ENCODE results near the gene BSN.

Gene BSN

GRCh38 chr3:49718858-49719213 is 164.6 kb downstream of the BSN start:
- DNase-seq = no peak
- H3K9me3 ChIP-seq (ENCODE audit: severe bottlenecking) = no peaks in the 10 kb centered on the region
- H3K4me3 ChIP-seq (ENCODE audit: low read depth, low read length) = peak overlapping the region; percentile 46
- H3K27ac ChIP-seq = peak overlapping the region; percentile 38
- H3K27me3 ChIP-seq (ENCODE audit: insufficient read depth, low read depth, severe bottlenecking) = no peaks in the 10 kb centered on the region
- H3K36me3 ChIP-seq = peaks cover 46% of the 10 kb centered on the region
- TF ChIP-seq, protein P1, sequence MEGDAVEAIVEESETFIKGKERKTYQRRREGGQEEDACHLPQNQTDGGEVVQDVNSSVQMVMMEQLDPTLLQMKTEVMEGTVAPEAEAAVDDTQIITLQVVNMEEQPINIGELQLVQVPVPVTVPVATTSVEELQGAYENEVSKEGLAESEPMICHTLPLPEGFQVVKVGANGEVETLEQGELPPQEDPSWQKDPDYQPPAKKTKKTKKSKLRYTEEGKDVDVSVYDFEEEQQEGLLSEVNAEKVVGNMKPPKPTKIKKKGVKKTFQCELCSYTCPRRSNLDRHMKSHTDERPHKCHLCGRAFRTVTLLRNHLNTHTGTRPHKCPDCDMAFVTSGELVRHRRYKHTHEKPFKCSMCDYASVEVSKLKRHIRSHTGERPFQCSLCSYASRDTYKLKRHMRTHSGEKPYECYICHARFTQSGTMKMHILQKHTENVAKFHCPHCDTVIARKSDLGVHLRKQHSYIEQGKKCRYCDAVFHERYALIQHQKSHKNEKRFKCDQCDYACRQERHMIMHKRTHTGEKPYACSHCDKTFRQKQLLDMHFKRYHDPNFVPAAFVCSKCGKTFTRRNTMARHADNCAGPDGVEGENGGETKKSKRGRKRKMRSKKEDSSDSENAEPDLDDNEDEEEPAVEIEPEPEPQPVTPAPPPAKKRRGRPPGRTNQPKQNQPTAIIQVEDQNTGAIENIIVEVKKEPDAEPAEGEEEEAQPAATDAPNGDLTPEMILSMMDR (IDR thresholded peaks at IDR 0.05; ENCODE audit: low read depth, low read length) = no peak

DNA sequence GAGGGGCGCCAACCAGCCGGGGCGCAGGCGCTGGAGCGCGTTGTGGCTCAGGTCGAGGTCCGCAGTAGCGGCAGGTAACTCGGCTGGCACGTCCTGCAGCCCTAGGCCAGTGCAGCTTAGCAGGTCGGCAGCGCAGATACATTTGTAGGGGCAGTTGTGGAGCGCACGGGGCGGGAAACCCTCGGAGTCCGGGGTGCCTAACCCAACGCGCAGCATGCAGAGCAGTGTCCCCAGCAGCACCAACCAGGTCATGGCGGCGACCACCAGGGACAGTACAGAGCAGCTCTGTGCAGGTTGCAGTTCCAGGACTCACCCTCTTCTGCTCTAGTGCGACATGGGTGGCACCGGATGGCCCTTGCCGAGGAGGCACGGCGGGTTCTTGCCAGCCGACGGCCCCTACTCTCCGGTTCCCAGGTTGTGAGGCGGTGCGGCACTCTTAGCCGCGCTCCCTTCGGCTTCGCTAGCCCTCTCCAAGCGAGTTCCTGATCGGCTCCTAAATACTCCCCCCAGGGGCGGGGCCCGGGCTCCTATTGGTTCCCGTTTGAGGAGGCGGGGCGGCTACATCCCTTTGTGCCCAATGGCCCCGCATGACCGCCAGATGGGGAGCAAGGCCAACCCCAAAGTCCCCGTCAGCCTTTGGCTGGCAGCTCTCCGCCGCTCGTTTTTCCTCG is 165.1 kb downstream of the BSN start, which contains the start of gene AMIGO3:
Gene AMIGO3 (minus strand): TSS at position 471 of the 671 bp plus-strand sequence. CDS start 219 bp downstream, at position 252.
- peak; percentile 96 for DNase-seq
- peak within 1 kb of the TSS; percentile 38 for H3K27ac ChIP-seq

More for the DNA sequence above, 165.1 kb downstream of the BSN start, which contains the start of gene AMIGO3:
- TF ChIP-seq, protein P1 (IDR thresholded peaks at IDR 0.05; ENCODE audit: low read depth, low read length) = peak; percentile 85
- Histone ChIP-seq H3K27me3 (ENCODE audit: insufficient read depth, low read depth, severe bottlenecking) (no peaks in the 10 kb centered on the region), H3K9me3 (ENCODE audit: severe bottlenecking) (no peaks in the 10 kb centered on the region), H3K4me3 (ENCODE audit: low read depth, low read length) (peak within 1 kb of the TSS; percentile 46), H3K36me3 (peaks cover 46% of the 10 kb centered on the region)
